GM18505 (cell line): ENCODE measurements around the gene KRT37.

ENCODE experiments used
- ATAC-seq: cut with Tn5 transposase; IDR thresholded peaks from one replicate; pipeline ENCODE4 v1.9.1; 2021; ENCODE audit not compliant: unreplicated experiment
- POLR2A ChIP-seq: IDR thresholded peaks from 4 replicates; pipeline ENCODE4 v1.6.1; 2011; ENCODE audit warnings: borderline replicate concordance; ENCODE audit not compliant: insufficient read depth, insufficient read length; ENCODE audit errors: extremely low read depth

KRT37 gene

DNA sequence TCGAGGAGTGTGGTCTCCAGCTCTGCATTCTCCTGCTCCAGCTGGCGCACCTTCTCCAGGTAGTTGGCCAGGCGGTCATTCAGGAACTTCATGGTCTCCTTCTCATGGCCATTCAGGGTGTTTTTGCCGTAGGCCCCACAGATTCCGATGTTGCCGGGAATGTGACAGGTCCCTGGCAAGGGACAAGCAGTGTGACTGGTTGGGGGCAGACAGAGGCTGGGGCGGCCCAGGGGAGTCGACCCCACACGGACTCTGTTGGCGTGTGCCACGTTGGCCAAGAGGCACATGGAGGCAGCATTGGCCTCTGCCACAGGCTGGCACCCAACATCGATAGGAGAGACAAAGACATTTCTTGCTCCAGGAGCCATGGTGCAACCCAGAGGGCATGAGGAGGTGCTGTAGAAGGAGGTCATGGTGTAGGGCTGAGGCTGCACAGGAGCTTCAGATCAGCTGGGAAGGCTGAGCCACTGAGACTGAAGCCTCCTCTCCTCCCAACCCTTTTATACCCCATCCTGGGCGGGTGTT is at the start of gene KRT37:
Gene KRT37 (minus strand): TSS at position 475 of the 525 bp plus-strand sequence. CDS start 62 bp downstream, at position 413.
- ATAC-seq: no peak
- TF ChIP-seq POLR2A: no peak

DNA sequence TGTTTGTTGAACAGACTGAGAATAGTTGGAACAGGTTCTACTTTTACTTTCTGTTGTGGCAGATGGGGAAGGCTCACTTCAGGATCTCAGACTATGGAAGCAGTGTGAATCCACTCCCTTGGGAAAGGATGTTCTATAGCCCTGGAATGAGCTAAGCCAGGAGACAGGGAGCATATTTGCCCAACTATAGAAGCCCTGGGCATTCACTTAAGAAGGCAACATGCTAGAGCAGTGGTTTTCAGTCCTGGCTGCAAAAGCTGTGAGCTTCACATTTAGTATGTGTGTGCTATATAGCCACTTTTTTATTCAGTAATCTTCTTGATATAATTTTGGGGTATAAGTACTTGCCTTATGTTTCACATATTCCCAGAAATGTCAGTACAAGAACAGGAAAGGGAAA is 44.0 kb upstream of the KRT37 start:
- no peak for TF ChIP-seq POLR2A
- ATAC-seq: no peak

DNA sequence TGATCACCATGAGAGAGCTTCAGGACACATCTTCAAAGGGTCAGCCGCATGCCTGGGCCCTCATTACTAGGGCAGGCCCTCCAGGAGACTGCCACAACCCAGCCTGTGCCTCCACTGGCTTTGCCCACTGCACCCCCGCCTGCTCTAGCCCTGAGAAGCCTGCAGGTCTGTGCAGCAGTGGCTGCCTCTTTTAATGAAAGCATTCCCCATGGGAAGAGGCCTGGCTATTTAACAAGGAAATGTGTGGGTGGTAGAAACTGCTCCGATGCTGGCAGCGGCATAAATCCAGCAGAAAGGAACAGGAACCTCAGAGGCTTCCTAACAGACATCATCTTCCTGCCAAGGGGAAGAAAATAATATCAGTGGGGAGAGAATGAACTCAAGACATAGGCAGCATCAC is 43.2 kb upstream of the KRT37 start:
- ATAC-seq: no peak
- no peak for TF ChIP-seq POLR2A

DNA sequence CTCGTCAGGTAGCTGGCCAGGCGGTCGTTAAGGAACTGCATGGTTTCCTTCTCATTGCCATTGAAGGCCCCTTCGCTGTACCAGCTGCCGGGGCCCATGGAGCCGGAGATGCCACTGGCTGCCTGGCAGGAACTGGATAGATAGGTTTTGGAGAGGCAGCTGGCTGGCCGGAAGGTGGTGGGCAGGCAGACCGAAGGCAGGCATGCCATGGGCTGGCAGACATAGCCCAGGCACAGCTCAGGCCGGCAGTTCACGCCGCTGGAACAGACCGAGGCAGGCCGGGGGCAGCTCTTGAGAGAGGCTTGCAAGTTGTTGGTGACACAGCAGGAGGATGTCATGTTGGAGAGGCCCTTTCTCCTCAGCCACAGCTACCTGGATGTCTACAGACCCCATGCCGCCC is 42.6 kb upstream of the KRT37 start, which contains the start of gene KRT32:
Gene KRT32 (minus strand): TSS at position 399 of the 400 bp plus-strand sequence. CDS start 61 bp downstream, at position 338.
- TF ChIP-seq POLR2A: no peak
- no peak for ATAC-seq

DNA sequence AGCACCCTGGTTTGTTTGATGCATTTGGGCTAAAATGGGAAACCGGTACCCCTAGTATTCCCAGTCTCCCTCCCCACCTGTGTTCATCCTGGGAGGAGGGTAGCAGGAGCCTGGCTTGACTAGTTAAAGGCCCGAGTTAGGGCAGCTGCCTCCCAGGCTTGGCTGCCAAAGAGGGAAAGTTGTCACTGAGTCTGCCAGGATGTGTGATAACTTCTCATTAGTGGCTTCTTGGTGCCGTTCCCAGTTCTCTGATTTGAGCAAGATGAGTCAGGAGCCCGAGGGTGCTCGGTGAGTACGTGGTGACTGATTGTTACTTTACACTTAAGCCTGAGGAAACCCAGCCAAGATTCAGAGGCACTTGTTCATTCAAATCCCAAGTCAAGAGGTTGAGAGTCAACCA is 40.3 kb upstream of the KRT37 start:
- no peak for TF ChIP-seq POLR2A
- ATAC-seq: no peak

DNA sequence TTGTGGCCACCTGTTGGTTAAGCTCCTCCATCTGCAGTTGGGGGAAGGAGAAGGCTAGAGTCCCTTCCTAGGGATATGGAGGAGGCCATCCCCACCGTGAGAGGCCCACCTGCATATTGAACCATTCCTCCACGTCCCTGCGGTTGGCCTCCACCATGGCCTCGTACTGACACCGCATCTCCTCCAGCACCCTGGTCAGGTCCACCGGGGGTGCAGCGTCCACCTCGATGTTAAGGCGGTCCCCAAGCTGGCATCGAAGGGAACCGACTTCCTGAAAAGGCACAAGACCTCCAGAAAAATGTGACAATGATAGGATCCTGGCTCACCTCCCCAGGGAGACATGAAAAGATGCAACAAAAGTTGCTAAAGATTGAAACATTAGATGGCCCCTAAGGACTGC is 39.8 kb upstream of the KRT37 start:
- TF ChIP-seq POLR2A: no peak
- ATAC-seq: no peak

DNA sequence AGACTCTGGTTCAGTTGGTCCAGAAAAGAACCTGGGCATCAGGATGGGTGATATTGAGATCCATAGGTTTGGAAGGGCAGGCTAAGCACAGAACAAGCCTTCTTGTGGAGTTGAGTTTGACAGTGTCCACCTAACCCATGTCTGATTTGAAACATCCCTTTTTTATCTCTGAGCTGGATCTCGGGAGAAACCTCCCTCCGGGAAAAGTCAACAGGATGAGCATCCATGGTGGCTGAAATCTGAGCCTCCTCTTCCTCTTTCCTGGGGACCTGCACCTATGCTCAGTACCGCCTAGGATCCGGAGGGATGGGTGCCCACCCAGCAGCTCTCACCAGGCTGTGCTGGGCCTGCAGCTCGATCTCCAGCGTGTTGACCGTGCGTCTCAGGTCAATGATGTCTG is 39.4 kb upstream of the KRT37 start:
- TF ChIP-seq POLR2A: no peak
- ATAC-seq: no peak

DNA sequence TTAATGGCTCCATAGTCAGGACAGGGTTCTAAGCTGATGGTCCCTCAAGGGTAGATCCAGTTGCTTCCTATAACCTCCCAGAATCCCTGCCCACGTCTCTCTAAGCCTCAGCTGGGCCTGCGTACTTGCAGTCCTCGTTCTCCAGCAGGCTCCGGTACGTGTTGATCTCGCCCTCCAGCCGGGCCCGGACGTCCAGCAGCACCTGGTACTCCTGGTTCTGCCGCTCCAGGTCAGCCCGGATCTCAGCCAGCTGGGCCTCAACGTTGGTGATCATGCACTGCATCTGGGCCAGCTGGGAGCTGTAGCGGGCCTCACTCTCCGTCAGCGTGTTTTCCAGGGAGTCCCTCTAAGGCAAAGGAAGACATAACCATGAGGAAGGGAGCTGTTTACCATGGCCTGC is 38.3 kb upstream of the KRT37 start:
- no peak for ATAC-seq
- no peak for TF ChIP-seq POLR2A

DNA sequence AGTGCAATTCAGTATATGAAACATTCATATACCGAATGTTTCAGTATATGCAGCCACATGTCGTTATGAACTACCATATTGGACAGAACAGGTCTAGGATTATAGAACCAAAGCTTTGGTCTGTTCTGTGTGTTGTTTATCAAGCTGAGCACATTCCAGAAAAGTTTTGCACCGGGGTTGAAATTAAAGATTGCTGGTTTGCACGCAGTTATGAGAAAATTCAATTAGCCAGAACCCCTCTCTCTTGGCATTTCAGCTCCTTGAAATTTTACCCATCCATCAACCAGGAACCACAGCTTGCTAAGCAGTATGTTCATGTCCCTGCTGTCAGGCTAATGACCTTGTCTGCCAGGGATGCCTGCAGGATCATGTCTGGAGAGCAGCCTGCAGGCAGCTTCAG is 33.3 kb upstream of the KRT37 start:
- TF ChIP-seq POLR2A: no peak

DNA sequence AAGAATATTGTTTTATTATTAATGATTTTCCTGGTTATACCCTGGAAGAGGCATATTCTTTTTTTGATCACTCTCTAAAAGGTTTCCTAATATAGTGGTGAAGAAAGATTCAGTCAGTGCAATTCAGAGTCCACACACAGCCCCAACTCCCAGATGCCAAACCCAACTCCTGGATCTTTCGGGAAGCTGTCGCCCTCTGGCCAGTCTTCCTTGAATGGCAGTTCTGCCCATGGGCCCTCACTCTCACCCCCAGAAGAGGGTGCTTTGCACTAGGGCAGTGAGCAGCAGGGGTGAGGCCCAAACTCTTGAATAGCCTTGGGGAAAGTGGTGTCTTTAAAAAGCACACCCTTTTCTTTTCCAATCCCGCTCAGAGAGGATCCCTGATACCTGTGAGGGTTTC is 31.8 kb upstream of the KRT37 start:
- no peak for ATAC-seq

More for the DNA sequence above, 33.3 kb upstream of the KRT37 start:
- ATAC-seq: no peak

DNA sequence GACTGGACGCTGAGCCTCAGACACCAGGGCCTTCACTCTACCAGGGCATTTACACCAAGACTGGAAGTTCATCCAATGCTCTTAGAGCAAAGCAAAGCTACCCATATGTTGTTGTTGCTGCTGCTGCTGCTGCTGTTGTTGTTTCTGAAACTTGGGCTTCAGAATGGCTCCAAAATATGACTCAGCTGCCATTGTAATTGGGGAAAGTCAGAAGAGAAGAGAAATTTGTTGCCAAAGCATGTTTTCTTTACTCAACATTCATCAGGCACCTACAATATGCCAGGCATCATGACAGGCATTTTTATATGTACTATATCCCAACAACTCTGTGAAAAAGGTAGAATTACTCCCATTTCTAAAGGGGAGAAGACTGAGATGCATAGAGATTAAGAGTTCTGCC is 30.9 kb upstream of the KRT37 start:
- ATAC-seq: no peak
- no peak for TF ChIP-seq POLR2A

More for the DNA sequence above, 31.8 kb upstream of the KRT37 start:
- no peak for TF ChIP-seq POLR2A

DNA sequence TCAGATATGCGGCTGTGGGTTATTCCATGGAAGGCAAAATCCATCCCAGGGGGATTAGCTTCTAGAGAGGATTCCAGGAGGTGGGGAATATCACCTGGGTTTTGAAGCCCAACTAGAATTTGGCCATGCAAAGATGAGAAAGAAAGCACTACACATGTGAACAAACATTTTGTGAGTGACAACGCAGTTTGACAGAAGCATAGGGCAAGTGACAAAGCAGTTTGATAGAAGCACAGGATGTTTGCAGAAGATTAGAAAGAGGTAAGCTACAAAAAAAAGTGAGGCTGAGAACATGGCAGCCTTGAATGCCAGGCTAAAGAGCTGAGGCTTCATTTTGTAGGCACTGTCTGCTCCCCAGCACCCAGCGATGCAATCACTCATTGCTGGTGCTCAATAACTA is 28.7 kb upstream of the KRT37 start:
- ATAC-seq: no peak
- TF ChIP-seq POLR2A: no peak

DNA sequence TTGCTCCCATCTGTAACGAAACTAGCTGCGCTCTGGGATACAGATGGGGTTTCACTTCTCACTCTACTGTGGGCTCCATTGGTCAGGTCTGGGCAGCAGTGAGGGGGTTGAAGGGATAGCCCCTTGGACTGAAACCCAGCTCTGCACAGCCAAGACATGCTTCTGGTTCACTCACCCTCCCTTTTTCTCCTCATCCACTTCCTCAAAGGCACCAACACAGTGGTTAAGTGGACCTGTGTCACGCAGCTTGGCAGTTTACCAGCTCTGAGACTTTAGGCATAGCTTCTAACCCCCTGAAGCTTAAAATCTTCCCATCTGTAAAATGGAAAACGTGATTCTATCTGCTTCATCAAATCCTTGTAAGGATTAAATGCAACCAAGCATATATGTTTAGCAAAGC is 27.9 kb upstream of the KRT37 start:
- no peak for TF ChIP-seq POLR2A
- ATAC-seq: no peak

DNA sequence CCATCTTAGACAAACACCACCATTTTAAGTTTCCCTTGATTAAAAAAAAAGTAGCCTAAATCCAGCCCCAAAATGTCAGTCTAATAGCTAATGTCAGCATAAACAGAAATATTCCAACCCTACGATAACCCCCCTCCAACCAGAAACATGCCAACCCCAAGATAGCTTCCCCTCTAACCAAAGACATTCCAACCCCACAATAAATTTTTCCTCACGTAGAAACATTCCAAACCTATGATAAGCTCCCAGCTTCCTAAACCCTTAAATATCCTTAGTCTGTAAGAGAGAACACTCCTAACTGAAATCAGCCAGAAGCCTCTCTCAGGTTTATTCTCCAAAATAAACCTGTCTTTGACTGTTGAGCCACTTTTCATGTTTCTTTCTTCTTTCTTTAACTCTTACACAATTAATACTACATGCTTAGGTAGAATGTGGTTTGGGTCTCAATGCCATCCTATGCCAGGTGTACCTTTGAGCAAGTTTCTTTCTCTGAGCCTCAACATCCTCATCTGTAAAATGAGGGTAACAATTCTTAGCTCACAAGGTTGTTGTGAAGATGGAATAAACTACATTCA is 26.9 kb upstream of the KRT37 start:
- no peak for TF ChIP-seq POLR2A
- ATAC-seq: no peak

DNA sequence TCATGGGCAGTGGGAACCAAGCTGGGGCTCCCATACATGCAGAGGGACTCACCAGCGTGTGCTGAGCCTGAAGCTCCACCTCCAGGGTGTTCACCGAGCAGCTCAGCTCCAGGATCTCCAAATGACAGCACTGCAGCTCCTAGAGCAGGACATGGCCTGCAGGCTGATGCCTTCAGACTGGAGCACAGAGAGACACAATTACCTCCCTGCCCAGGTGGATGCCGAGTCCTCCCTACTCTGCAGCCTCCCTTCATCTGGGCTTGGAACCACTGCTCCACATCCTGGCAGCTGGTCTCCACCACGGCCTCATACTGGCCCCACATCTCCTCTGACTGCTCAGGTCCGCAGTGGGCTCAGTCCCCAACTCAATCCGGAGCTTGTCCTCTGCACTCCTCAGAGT is 24.6 kb upstream of the KRT37 start:
- ATAC-seq: no peak
- TF ChIP-seq POLR2A: no peak
